ENCODE measurements around the gene IL15RA.

- TF ChIP-seq CTCF (IDR thresholded peaks at IDR 0.05; ENCODE audit: insufficient read depth, low read depth, low read length) (no peak), EZH2 (IDR thresholded peaks at IDR 0.05; ENCODE audit: insufficient read depth, low read length) (no peak)
Measured at GRCh38 chr10:5988336-5988920, 11.1 kb upstream of the IL15RA start.
